OCI-M2 (cell line): ENCODE measurements around the gene INO80.

Source experiments
- DNase-seq: peaks from one replicate; lab custom pipeline; 2025; ENCODE audit not compliant: unreplicated experiment; lab: John Stamatoyannopoulos, UW

Gene INO80

DNA sequence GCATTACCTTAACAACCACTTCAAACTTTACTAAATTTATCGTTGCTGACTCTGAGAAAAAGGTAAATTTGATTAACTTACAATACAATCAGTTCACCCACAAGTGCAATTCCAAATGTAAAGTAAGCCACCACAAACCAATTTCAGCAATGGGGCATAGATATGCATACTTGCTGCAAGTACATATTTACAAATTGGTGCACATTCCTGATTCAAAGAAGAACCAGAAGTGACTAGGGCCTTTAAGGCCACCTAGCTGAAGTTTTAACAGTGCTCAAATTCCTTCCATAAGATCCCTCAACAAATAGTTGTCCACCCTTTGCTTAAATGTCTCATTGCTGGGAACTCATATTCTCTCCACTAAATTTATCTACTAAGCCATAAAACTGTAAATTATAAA, 67.2 kb downstream of the INO80 start:
- DNase-seq = no peak

DNA sequence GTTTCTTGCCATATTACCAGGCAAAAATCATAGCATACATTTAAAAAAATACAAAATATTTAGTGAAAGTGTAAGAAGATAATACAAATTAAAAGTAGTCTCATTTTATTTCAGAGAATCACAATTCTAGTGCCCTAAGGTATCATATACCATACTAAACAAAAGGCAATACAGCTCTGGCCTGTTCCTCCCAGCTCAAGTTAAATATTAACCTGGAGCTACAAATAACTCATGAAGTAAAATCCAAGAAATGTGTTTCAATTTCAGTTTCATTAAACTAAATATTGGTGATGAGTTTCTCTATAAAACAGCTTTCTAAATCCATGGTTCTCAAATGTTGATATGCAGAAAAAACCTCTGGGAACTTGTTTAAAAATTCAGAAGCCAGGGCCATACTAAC, 67.7 kb downstream of the INO80 start:
- DNase-seq = no peak

DNA sequence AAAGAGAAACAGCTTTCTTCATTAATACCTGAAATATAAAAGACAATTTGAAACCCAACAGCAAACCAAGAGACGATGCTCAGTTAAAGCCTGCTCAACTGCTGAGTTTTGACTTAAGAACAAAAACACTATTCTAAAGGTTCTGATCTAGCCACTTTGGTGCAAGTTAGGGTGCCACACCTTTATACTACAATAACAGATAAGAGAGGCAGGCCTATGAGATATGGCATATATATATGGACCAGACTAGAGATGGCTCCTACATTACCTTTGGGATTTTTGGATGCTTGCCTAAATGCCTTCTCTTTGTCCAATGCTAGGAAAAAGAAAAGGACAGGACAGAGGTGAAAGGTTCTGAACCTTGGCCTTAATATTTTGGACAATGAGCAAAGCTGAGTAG, 68.6 kb downstream of the INO80 start:
- no peak for DNase-seq

DNA sequence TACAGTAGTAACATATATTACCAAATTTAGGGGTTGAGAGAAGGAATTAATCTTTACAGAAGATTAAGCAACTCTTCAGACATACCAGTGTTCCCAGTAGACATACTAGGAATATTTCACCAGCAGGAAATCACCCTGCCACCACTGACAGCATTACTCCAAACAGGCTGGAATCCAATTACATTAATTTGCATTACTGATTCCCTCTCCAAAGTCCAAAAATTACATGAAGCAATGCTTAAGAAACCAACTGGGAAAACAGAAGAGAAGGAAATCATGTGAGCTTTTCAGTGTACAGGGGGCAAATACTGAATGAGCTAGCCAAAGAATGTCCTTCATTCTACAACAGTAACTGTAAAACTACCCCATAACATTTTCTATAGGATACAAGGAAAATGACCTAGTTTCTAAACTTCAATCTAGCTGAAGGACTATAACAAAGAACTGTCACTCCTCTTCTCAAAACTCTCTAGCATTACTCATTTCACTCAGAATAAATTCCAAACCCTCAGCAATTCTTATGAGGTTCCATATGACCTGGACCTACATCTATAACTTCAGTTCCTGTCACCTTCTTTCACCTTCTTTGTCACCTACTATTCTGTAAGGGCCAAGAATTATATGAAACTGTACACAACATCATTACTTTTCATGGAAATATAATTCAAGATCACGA, 72.7 kb downstream of the INO80 start:
- DNase-seq = no peak

DNA sequence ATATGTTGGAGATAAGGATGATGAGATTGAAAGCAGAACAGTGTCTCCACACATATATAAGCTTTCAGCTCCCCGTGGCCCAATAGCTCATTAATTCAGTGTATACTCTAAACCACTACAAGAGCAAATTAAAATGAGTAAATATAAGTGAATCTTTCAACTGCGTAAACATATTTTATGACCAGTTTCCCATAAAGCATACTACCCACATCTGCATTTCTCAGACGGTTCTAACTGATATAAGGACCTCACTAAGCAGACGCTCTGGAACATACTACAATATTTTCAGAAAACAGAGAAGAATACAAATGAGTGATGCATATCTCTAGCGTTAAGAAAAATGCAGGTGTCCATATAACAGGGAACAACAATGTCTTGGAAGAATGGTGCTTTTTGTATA, 73.2 kb downstream of the INO80 start:
- DNase-seq = no peak

DNA sequence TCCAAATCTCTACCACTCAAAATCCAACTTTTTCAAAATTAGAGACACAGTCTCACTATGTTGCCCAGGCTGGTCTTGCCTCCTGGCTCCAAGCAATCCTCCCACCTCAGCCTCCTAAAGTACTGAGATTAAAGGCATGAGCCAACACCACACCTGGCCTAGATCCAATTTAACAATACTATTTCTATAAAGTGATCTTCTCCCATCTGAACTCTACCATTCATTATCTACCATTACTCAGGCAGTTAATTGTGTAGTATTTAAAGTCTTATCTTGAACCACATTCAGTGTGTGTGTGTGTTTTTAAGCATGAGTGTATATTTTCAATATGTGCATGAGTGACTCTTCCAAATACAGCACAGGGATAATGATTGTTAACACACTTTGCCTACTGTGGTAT, 77.0 kb downstream of the INO80 start:
- DNase-seq = no peak

DNA sequence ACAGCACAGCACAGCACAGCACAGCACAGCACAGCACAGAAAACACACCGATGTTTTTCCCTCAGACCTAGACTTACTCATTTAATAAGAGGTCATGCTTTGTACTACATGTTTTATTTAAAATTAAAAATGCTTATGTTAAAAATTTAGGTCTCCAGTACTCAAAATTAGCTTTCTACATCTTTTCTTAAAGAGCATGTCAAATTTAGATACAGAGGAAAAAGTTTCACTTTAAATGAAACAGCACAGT, 84.1 kb downstream of the INO80 start:
- DNase-seq = no peak

DNA sequence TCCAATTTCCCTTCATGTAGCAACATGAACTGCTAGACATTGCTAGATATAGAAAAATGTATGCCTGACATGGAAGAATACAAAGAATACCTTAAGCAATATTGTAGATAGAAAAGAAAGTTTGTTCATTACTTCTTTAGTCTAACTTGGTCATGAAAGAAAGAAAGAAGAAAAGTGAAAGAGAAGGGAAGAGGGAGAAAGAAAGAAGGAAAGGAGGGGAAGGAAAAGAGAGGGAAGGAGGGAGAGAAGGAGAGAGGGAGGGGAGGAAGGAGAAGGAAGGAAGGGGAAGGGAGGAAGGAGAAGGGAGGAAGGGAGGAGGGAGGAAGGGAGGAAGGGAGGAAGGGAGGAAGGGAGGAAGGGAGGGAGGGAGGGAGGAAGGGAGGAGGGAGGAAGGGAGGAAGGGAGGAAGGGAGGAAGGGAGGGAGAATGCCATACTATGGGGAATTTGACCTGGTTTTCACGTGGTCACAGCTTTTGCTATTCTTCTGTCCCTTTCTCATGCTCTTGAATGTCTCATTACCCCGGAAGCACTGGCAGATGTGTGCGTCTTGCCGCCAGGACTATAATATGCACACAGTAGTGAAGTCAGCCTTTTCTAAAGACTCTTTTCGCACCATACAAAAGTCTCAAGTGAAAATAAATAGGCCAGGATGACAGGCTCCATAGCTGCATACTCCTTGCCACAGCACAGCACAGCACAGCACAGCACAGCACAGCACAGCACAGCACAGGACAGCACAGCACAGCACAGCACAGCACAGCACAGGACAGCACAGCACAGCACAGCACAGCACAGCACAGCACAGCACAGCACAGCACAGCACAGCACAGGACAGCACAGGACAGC, 84.6 kb downstream of the INO80 start:
- no peak for DNase-seq

DNA sequence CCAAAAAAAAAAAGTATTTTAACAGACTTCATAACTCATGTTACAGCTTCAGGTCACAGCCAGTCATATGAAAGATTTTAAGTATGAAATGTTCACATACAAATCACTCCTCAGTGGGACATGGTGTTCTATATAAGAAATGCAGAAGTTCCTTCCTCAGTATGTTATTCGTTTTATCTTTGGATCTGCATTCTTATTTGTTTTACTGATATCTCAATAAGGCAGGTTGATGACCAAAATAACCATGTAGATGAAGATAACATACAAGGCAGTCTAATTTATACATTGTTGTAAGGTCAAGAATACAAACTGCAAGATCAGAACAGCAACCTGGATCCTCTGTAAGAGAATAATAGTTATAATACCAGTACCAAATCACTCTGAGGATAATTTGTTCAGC, 87.2 kb downstream of the INO80 start:
- DNase-seq = no peak

DNA sequence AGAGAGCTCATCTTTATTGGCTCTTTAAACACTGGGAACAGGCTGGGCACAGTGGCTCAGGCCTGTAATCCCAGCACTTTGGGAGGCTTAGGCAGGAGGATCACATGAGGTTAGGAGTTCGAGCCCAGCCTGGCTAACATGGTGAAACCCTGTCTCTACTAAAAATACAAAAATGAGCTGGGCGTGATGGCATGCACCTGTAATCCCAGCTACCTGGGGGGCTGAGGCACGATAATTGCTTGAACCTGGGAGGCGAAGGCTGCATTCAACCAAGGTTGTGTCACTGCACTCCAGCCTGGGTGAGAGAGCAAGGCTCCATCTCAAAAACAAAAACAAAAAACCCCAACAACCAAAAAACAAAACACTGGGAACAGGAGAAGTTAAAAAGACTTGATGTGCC, 90.7 kb downstream of the INO80 start:
- no peak for DNase-seq

DNA sequence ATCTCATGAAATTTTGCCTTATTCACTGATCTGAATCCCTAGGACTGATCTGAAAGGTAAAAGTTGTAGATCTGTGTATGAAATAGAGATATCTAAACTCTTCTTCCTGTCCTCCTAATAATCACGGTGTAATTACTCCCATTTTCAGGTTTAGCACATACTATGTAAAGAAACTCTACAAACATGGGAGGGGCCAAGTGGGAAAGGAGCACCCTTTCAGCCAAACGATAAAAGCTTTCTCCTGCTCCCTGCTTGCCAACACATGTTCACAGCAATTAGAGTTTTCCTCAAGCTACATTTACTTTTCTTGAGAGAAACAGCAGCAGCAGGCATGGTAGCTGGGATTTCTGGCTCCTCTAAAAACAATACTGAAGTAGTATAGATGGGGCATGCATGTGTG, 91.2 kb downstream of the INO80 start:
- DNase-seq = no peak

DNA sequence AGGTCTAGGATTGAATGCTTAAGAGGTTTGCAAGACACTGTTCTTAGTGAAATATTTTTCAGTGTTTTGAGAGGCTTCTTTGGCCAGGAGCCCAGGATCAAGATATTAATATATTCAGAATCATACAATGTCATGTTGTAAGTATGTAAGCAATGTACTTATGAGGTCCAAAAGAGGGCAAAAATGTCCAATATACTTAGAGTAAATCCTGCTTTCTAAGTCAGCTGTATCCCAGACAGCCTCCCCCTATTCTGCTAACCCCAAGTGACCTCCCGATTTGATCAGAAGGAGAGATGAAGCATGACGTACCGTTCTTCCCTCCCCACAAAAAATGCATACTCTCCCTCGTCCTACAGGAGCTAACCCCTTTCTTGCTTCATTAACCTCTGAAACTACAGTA, 91.9 kb downstream of the INO80 start:
- DNase-seq = no peak

DNA sequence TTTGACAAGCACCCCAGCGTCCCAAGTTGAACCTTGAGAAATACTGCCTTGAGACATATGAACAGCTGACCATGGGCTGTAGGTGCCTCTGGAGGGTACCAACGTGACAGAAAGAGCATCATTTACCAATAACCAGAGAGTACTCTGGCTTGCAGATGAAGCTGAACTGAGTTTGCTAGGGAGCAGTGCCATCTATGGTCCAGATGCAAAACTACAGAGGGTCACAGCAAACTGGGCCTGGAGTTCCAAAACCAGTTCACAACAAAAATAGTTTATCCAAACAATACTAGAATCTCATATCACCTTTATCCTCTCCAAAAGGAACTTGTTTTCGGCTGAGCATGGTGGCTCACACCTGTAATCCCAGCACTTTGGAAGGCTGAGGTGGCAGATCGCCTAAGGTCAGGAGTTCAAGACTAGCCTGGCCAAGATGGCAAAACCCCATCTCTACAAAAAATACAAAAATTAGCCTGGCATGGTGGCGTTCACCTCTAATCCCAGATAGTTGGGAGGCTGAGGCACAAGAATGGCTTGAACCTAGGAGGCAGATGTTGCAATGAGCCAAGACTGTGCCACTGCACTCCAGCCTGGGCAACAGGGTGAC, 93.5 kb downstream of the INO80 start:
- no peak for DNase-seq

DNA sequence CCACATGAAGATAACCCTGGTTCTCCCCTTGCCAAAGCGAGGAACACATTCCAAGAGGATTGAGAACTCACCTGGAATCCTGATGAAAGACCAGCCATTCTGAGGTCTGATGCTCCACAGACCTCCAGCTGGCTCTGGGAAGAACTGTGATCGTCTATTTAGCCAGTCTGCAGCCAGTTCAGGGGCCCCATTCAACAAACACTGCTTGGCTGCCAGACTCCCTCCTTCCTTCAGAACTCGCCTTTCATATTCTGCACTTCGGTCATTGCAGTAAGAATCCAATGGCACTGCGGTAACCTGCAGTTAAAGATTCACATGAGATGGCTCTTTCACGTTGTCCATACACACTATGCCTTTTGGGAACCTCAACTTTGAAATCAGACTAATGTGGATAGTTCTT, 95.3 kb downstream of the INO80 start:
- DNase-seq = no peak

DNA sequence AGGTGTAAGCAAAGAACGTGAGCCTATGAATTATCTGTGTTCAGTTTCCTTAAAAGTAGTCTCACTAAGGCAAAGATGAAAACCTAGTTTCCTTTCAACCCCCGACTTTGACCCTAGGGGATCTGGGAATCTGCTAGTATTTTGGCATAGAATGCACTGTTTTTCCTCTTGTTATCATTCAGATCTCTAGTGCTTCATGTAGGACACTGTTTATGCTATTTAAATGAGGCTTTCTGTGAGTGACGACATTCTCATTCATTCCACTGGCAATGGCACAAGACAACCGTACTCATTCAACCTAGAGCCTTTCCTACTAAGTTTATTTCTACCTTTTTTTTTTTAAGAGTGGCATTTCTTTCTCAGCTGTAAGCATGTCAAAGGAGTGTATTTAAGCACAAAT, 95.8 kb downstream of the INO80 start:
- DNase-seq = no peak

DNA sequence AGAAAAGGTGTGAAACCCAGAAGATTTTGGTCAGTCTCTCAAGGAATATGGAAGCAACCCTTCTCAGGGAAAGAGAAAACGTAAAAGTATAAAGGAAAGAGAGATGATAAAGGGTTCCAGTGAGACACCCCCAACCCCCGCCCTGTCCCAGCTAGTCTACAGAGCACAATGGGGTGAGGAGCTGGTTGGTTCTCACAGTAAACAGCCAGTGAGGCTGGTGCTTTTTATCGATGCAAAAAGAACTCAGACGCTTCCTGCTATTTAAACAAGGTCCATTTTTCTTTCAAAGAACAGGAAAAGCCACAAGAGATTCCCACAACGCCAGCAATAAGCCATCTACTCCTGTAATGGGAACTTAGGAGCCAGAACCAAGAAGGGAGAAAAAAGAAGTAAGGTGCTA, 96.9 kb downstream of the INO80 start:
- no peak for DNase-seq

DNA sequence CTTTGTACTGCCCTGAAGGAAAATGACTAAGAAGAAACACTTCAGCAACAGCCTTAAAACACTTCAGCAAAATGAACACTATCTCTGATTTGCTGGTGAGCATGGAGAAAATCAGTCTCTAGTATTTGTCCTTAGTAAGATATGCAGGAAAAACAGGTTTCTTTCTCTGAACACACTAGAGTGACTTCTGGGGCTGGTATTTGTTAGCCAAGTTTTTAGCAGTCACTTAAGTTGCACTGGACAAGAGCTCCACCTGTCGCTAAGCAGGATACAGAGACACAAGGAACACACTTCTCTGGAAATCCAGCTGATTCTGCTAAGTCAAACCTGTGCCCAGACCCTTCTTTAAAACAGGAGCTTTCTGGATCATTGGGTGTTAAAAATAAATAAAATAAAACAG, 97.5 kb downstream of the INO80 start:
- DNase-seq = no peak

DNA sequence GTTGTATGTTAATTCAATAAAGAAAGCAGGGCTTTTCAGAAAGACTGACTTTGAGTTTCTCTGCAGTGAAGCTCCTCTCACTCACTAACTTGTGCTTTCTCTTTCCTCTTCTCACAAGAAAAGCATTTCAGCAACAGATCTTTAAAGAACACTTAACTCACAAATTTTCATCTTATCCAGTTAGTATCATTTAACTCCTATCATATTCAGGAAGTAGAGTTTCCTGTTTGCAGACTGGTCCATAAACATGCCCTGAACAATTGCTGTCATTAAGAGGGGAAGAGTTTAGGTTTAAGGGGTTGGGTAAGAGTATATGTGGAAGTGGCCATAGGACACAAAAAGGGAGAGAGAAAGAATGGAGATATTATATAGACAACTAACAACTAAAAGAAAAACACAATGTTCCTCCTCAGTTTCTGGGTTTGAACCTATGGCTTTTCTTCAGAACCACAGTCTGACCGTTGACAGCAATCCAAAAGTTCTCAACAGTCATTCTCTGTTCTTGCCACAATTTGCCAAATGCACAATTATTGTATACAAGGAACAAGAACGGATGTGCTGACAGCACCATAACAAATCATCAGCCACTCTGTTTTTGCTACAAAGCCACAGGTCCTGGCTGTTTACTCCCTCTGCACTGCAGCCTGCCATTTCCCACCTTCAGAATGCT, 98.9 kb downstream of the INO80 start:
- DNase-seq = no peak

DNA sequence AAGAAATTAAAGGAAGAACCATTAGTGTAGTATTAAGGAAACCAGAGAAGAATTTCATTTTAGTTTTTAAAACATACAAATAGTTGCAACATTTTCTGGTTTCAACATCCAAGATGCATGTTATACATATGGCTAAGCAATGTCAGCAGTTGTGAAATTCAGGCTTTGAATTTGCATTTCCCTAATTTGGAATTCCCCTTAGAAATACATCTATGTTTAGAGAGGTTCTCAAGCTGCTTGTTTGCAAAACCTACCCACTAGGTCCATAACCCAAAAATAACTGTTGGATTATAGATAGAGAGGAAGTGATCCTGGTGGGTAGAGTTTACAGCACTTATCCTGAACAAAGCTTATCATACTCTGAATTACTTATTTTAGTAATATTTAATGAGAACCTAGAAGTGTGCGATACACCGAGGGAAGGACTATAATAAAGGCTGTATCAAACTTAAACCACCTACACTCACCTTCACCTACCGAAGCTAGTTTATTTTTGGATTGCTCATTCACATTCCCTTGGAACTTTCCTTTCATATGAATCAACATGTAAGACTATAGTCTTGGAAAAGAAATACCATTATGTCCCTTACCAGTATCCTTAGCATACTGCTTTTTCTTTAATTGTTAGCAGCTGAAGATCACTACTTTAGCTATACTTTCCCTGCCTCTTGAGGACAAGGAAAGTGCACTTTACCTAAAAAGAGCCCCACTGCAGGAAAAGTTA, 102.2 kb downstream of the INO80 start:
- no peak for DNase-seq

DNA sequence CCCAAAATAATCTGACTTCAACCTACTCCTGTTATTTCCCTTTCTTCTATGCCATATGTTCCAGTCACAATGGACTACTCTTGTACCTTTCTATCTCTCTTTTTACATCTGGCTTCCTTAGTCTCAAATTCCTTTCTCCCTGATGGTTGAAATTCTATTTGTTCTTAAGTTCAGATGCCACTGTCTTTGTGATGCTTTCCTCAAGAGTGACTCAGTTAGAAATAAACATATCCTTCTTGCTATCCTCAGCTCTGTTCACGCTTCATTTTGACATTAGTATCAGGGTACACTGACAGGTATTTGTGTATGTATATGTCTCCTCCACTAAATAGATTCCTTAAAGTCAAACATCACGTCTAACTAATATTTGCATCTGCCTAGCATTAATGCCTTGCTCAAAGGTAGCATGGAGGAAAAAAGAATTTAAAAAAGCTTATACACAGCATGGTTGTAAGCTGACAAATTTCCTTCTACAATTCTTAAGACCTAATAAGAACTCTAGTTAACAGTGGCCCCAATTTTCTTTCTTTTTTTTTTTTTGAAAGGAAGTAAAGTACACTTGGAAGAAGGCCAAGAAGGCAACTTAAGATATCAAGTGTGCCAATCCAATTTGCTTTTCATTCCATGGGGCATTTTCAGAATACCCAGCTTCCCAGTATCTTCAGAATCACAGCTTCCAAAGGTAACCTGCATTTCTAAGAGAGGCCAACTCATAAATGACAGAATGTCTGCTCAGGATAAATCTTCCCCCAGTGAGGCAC, 104.8 kb downstream of the INO80 start:
- DNase-seq = no peak

DNA sequence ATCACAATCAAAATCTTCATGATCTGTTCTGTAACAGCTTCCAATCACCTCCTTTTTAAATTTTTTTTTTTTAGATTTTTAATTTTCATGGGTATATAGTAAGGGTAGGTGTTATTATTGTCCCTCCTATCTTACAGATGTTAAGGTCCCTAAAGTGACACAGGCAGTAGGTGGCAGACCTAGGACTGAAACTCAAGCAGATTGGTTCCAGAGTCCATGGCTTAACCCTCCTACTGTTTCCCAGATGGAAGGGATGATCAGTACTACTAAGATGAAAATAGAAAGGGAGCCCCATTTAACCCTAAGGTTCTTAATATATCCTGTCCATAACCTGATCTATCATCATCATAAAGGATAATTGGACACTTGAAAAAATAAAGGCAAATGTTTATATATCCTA, 105.7 kb downstream of the INO80 start:
- no peak for DNase-seq
